IgD-negative memory B cell (primary cell): ENCODE results near the gene SPI1. TPM values are rescaled to one million over a fixed set of nuclear protein-coding genes. Genes with fewer than 3 reads are reported as not detected.
A peak's percentile ranks its signal among the peaks of the same experiment; 100 is the strongest.
"Not testable (repeated sequence)": the region's sequence is repeated elsewhere in the genome, so short reads cannot be mapped to it uniquely, and the experiment has no call there.

Source experiments
- H3K27ac Mint-ChIP-seq, 3 donors: one replicate each; pipeline ENCODE4 v1.8.0; 2020 to 2022; ENCODE audit warnings: mild to moderate bottlenecking in 3 of 3, mixed read lengths in 3 of 3, moderate library complexity in 1 of 3
- H3K27me3 Mint-ChIP-seq: one replicate; pipeline ENCODE4 v1.8.0; 2021; ENCODE audit warnings: mixed read lengths
- H3K36me3 Mint-ChIP-seq: one replicate; pipeline ENCODE4 v1.8.0; 2020; ENCODE audit warnings: mild to moderate bottlenecking, mixed read lengths
- H3K4me1 Mint-ChIP-seq, 3 donors: one replicate each; pipeline ENCODE4 v1.8.0; 2020 to 2022; ENCODE audit warnings: mixed read lengths in 3 of 3, mild to moderate bottlenecking in 1 of 3
- H3K4me3 Mint-ChIP-seq, 4 donors: one replicate each; pipeline ENCODE4 v1.8.0; 2020 to 2022; ENCODE audit warnings: mild to moderate bottlenecking in 4 of 4, mixed read lengths in 4 of 4, moderate library complexity in 3 of 4
- H3K9me3 Mint-ChIP-seq, 3 donors: one replicate each; pipeline ENCODE4 v1.8.0; 2020 to 2021; ENCODE audit warnings: mixed read lengths in 3 of 3, mild to moderate bottlenecking in 1 of 3
- polyA plus RNA-seq: library from polyadenylated mRNA; unstranded; fragments of 300-500 nt; fragmentation: Illumina TruSeq; gene quantifications from one replicate; pipeline ENCODE4 v1.2.3, GENCODE V29; 2021

Gene SPI1
- polyA plus RNA-seq, 1 donor from 2014 or later: 67.7 TPM

DNA sequence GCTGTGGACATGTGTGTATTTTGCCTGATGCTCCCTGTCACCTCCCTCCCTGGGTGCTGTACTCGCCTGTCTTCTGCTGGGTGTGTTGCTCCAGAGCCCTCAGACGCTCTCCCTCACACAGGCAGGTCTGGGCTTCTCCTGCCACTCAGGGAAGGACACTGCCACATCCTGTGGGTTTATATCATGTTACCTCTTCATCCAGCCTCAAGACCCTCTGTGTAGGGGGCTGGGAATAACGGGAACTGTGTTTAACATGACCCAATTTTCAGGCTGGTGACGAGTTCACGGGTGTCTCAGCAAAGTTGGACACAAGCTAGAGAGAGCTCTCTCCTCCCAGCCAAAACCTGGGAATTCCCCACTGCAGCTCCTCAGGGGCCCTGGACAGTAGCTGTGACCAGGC is 50.4 kb downstream of the SPI1 start:
- no peaks in the 10 kb centered on the region for H3K9me3 Mint-ChIP-seq
- peaks cover 8 to 16% (median 12%) of the 10 kb centered on the region in 3 donors for H3K4me1 Mint-ChIP-seq
- H3K4me3 Mint-ChIP-seq: peak overlapping the region in 1 of 4 donors; percentile 75
- peaks cover 4% of the 10 kb centered on the region for H3K36me3 Mint-ChIP-seq
- H3K27ac Mint-ChIP-seq: peak overlapping the region in 1 of 3 donors; percentile 49
- no peaks in the 10 kb centered on the region for H3K27me3 Mint-ChIP-seq

DNA sequence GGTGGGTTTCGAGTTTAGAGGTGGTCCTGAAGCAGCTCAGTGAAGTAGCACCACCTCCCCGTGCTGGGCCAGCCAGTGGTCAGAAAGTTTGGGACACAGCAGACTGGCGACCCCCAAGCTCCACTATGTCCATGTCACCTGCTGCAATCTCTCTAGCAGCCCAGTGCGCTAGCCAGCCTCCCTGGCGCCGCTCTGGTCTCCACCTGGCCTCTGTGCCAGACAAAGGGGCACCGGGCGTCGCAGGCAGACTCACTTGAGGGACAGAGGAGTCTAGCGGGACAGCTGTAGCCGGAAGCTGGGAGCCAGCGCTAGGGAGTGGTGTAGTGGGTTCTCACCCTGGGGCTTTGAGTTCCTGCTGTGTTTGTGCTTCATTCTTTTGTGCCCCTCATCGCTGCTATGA is 51.3 kb downstream of the SPI1 start:
- Mint-ChIP-seq H3K27me3 (no peaks in the 10 kb centered on the region), H3K9me3 (no peaks in the 10 kb centered on the region), H3K27ac (peak overlapping the region in 1 of 3 donors; percentile 9), H3K4me3 (no peak overlapping the region), H3K36me3 (peaks cover 4% of the 10 kb centered on the region), H3K4me1 (peaks cover 8 to 16% (median 12%) of the 10 kb centered on the region in 3 donors)

DNA sequence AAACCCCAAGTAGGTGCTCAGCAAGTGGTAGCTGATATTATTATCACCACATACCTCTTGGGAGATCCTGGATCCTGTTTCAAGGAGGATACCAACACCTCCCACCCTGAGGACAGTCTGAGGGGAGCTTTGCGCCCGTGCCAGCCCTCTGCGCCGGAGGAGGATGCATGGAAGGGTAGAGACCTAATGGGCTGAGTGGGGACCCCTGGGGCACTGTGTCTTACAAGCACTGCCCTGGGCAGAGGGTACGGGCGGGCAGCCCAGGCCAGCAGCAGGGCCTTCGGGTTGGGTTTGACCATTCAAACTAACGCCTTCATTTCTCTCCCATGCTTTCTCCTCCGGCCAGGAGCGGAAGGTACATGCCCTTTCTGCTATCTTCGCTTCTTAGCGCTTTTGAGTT is 52.1 kb downstream of the SPI1 start:
- Mint-ChIP-seq H3K36me3 (peaks cover 4% of the 10 kb centered on the region), H3K9me3 (no peaks in the 10 kb centered on the region), H3K4me1 (peaks cover 8 to 16% (median 12%) of the 10 kb centered on the region in 3 donors), H3K27ac (peak overlapping the region in 2 of 3 donors; percentile 9 to 32), H3K4me3 (no peak overlapping the region), H3K27me3 (no peaks in the 10 kb centered on the region)

DNA sequence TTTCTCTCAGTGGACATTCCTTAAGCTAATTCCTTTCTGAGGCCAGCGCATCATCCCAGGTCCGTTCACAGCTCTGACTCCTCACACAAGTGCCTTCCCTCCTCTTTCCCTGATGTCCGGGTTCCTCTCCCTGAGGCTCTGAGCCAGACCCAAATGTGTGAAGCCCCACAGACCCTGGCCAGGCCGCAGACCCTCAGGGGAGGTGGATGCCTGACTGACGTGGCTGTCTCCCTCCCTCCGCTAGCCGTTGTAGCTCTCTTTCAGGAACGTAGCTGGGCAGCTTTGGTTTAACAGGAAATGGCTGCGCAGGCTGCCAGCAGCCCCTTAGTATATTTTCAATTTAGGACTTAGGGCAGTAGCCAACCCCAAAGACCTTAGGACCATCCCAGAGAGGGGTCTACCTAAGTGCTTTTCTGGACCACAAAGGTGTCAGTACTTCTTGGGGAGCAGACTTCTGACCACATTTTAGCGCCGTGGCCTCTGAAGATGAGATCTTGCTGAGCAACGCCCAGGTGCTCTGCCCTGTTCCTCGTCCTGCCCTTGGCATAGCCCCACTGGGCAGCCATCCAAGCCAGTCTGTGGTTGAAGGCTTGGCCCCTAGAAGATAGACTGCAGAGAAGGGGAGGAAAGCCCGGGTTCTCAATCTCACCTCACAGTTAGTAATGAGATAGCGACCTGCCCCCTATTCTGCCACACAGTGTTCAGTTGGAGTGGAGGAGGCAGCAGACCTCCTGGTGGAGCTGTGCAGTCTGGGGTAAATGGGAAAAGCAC is 52.9 kb downstream of the SPI1 start:
- Mint-ChIP-seq H3K36me3 (peaks cover 4% of the 10 kb centered on the region), H3K4me1 (peaks cover 8 to 16% (median 12%) of the 10 kb centered on the region in 3 donors), H3K4me3 (no peak overlapping the region), H3K9me3 (no peaks in the 10 kb centered on the region), H3K27me3 (no peaks in the 10 kb centered on the region), H3K27ac (no peak overlapping the region)

DNA sequence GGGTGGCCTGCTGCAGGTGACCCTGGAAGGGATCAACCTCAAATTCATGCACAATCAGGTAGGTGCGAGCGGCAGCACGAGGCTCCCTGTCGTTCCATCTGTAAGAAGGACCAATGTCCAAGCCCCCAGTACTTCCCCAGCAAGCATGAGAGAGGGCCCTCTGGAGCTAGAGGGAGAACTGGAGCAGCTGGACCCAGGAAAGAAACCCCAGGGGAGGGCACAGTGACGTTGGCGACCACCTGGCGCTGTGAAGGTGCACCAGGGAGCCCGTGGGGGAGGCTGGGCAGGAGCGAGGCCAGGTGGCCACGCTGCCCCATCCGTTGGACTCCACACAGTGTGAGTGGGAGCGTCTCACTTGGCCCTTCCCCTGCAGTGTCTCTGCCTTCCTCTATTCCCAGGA is 53.8 kb downstream of the SPI1 start:
- no peaks in the 10 kb centered on the region for H3K9me3 Mint-ChIP-seq
- no peaks in the 10 kb centered on the region for H3K27me3 Mint-ChIP-seq
- peaks cover 4% of the 10 kb centered on the region for H3K36me3 Mint-ChIP-seq
- no peak overlapping the region for H3K27ac Mint-ChIP-seq
- H3K4me1 Mint-ChIP-seq: peaks cover 8 to 13% (median 12%) of the 10 kb centered on the region in 3 donors
- H3K4me3 Mint-ChIP-seq: no peak overlapping the region

DNA sequence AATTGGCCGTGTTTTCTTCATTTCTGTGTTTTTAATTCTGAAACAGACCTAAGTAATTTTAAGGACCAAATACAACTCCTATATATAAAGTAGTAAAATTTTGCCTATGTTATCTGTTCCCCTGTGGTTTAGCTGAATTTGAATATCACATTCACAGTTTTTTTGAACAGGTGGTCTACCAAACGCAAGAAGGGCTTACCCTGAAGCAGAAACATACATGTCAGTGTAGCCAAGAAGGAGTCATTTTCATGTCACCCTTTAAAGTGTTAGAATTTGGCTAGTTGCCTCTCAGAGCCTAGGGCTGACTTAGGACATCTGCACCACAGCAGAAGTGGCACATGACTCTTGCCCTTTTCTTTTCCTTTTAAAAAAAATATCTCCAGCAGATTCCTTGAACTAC is 60.2 kb downstream of the SPI1 start:
- peak overlapping the region in 1 of 3 donors; percentile 39 for H3K27ac Mint-ChIP-seq

DNA sequence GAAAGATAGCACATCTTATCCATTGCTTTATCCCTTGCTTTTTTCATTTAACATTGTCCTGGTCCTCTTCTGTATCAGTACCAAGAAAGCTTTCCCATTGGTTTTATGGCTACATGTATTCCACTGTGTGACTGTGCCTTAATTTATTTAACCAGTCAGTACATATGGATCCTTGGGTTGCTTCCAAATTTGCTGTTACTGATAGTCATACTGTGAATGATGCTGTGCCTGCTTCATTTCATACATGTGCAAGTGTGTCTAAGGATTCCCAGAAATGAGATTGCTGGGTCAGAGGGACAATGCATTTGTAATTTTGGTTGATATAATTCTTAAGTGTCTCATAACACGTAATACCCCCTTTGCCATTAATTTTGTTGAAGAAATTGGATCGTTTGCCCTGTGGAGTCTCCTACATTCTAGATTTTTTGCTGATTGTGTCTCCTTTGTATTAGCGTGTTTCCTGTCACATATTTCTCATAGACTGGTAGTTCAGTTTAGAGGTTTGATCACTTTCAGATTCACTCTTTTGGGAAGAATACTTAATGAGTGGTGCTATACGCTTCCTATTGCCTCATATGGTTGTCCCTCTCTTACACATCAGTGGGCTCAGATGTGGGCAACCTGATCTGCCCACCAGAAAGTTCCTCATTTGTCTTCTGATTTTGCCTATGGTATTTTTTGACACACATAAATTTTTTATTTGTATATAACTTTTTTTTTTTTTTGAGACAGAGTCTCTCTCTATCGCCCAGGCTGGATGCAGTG is 61.1 kb downstream of the SPI1 start:
- Mint-ChIP-seq H3K27me3 (no peaks in the 10 kb centered on the region), H3K9me3 (no peaks in the 10 kb centered on the region), H3K27ac (peak overlapping the region in 2 of 3 donors; percentile 1 to 36), H3K36me3 (no peaks in the 10 kb centered on the region), H3K4me1 (peaks cover 7 to 14% (median 11%) of the 10 kb centered on the region in 3 donors), H3K4me3 (peak overlapping the region in 2 of 4 donors; percentile 9 to 23)

More for the DNA sequence above, 60.2 kb downstream of the SPI1 start:
- Mint-ChIP-seq H3K4me3 (peak overlapping the region in 2 of 4 donors; percentile 54 to 71), H3K36me3 (no peaks in the 10 kb centered on the region), H3K9me3 (no peaks in the 10 kb centered on the region), H3K4me1 (peaks cover 7 to 14% (median 11%) of the 10 kb centered on the region in 3 donors), H3K27me3 (no peaks in the 10 kb centered on the region)

DNA sequence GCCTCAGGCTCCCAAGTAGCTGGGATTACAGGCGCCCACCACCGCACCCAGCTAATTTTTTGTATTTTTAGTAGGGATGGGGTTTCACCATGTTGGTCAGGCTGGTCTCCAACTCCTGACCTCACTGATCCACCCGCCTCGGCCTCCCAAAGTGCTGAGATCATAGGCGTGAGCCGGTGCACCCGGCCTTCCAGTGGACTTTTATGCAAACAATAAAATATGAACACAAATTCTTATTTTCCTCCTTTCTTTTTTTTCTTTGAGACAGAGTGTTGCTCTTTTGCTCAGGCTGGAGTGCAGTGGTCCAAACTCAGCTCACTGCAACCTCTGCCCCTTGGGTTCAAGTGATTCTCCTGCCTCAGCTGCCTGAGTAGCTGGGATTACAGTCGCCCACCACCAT is 61.8 kb downstream of the SPI1 start:
- not testable (repeated sequence) for H3K4me3 Mint-ChIP-seq, H3K27ac Mint-ChIP-seq, H3K36me3 Mint-ChIP-seq, H3K27me3 Mint-ChIP-seq, H3K9me3 Mint-ChIP-seq
- H3K4me1 Mint-ChIP-seq: peaks cover 7 to 14% (median 11%) of the 10 kb centered on the region in 3 donors

DNA sequence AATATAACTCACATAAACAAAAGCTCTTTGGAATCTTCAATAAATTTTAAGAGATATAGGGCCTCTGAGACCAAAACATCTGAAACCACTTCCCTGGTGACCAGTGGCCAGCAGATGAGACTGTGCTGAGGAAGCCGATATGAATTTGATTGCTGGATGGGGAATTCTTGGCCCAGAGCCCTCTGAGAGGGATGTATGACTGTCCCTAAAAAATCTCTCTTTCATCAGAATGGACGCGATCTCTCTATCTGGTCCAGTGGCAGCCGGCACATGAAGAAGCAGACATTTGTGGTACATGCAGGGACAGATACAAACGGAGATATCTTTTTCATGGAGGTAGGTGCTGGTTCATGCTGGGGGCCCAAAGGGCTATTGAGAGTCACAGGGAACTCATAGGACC is 63.4 kb downstream of the SPI1 start:
- no peaks in the 10 kb centered on the region for H3K9me3 Mint-ChIP-seq
- no peaks in the 10 kb centered on the region for H3K27me3 Mint-ChIP-seq
- peaks cover 7 to 14% (median 11%) of the 10 kb centered on the region in 3 donors for H3K4me1 Mint-ChIP-seq
- no peaks in the 10 kb centered on the region for H3K36me3 Mint-ChIP-seq
- H3K27ac Mint-ChIP-seq: no peak overlapping the region
- peak overlapping the region in 1 of 4 donors; percentile 3 for H3K4me3 Mint-ChIP-seq

DNA sequence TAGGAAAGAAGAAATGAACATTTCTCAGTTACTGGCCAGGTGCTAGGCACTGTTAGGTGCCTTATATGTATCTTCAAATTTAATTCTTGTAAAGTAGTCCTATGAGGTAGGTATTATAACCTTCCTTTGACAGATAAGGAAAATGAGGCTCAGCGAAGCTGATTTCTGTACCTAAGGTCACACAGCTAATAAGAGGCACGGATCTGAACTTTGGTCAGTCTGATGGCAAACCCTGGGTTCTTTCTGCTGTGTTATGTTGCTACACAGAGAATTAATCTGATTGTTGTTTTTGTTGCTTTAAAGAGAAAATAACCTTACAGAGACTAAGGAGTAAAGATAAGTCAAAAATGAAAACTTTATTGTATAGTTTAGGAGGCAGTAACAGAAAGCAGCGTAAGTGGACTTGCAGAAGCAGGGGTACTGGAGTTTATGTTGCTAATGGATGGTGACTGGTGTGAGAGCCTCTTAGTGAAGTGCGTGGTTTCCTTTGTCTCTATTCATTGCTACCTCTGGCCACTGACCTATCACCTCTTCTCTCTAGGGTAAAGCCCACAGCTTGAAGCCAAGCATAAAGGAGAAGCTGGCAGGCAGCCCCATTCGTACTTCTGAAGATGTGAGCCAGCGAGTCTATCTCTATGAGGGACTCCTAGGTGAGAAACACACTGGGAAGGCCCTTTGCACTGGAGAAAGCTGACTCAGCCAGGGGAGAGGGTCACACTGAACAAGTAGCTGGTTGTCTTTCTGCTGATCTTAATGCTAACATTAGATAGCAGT is 70.1 kb downstream of the SPI1 start:
- H3K4me1 Mint-ChIP-seq: no peaks in the 10 kb centered on the region
- H3K36me3 Mint-ChIP-seq: peaks cover 8% of the 10 kb centered on the region
- H3K9me3 Mint-ChIP-seq: peaks cover 0 to 4% (median 0%) of the 10 kb centered on the region in 3 donors
- no peak overlapping the region for H3K27ac Mint-ChIP-seq
- H3K27me3 Mint-ChIP-seq: no peaks in the 10 kb centered on the region
- H3K4me3 Mint-ChIP-seq: no peak overlapping the region

DNA sequence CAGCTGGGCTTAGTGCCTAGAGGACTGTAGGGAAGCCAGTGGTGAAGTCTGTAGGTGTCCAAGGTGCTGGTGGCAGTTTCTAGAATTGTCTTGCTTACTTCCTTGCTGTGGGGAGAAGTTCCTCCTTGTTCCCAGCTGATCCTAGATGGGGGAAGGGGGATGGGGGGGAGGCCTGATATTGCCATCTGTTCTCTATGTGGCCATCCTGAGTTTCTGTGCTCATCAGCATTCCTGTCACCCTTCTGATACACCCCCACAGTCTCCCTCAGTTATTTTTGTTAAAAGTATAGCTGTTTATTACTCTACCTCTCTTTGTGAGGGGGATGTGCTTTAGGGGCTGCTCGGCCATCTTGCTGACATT is 71.9 kb downstream of the SPI1 start:
- Mint-ChIP-seq H3K36me3 (peaks cover 17% of the 10 kb centered on the region), H3K9me3 (peaks cover 4 to 10% (median 10%) of the 10 kb centered on the region in 3 donors), H3K27me3 (no peaks in the 10 kb centered on the region), H3K27ac (peak overlapping the region in 1 of 3 donors; percentile 27), H3K4me3 (no peak overlapping the region), H3K4me1 (peaks cover 0 to 2% (median 0%) of the 10 kb centered on the region in 3 donors)

DNA sequence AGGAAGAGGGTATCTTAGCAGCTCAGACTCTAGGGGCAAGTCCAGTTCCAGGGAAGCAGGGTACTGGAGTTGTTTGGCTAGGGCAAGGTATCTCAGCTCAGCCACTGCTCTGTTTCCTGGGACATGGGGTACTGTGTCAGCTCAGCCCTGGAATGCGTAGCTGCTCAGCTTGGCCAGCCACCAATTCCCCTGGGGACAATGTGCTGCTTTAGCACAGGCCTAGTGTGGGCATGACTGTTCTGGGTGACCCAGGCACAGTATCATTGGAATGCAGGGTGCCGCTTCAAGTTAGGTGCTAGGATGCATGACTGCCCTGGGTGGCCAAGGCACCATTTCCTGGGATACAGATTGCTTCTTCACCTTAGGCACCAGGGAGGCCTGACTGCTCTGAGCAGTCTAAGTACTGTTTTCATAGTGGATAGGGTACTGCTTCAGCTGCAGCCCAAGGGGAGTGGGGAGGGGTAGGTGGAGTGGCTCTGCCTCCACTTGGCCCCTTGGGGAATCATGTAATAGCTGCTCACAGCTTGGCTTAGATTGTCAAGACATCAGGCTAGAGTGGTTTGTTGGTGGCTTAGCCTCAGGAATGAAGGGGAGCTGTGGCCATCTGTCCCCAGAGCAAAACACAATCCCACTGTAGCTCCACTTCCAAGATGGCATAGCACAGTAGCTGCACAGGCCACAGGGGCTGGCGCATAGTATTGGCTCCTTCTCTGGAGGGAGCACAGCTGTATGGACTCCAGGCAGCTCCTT is 72.4 kb downstream of the SPI1 start:
- H3K27ac Mint-ChIP-seq: no peak overlapping the region
- H3K36me3 Mint-ChIP-seq: peaks cover 17% of the 10 kb centered on the region
- H3K4me3 Mint-ChIP-seq: no peak overlapping the region
- peaks cover 0 to 2% (median 0%) of the 10 kb centered on the region in 3 donors for H3K4me1 Mint-ChIP-seq
- peaks cover 4 to 10% (median 10%) of the 10 kb centered on the region in 3 donors for H3K9me3 Mint-ChIP-seq
- H3K27me3 Mint-ChIP-seq: no peaks in the 10 kb centered on the region
